SH-SY5Y (cell line): Measurements from ENCODE around the gene BRAT1.

ENCODE experiments used
- GATA2 ChIP-seq: IDR thresholded peaks from 2 replicates; pipeline ENCODE4 v1.6.1; 2011; ENCODE audit warnings: mild to moderate bottlenecking, low read depth, low read length
- GATA3 ChIP-seq: IDR thresholded peaks from 2 replicates; pipeline ENCODE4 v1.6.1; 2011; ENCODE audit warnings: low read depth, mild to moderate bottlenecking, low read length, moderate library complexity

The BRAT1 gene

DNA sequence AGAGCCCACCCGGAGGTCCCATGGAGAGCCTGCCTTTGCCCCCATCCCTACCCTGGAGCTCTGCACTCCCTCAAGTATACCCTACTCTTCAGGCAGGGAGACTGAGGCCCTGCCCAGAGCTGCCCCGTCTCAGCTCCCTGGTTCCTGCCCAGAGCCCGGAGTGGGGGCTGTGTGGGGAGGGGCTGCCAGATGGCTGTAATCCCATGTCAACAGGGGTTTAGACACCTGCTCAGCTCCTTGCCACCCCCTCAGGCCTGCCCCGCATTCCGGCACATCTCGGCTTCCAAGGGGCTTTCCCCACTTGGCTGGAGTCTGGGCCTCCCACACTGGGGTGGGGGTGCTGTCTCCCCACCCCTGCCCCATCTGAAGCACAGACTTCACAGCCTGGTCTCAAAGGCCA lies 56.6 kb downstream of the BRAT1 start:
- TF ChIP-seq GATA2 (no peak), GATA3 (no peak)

DNA sequence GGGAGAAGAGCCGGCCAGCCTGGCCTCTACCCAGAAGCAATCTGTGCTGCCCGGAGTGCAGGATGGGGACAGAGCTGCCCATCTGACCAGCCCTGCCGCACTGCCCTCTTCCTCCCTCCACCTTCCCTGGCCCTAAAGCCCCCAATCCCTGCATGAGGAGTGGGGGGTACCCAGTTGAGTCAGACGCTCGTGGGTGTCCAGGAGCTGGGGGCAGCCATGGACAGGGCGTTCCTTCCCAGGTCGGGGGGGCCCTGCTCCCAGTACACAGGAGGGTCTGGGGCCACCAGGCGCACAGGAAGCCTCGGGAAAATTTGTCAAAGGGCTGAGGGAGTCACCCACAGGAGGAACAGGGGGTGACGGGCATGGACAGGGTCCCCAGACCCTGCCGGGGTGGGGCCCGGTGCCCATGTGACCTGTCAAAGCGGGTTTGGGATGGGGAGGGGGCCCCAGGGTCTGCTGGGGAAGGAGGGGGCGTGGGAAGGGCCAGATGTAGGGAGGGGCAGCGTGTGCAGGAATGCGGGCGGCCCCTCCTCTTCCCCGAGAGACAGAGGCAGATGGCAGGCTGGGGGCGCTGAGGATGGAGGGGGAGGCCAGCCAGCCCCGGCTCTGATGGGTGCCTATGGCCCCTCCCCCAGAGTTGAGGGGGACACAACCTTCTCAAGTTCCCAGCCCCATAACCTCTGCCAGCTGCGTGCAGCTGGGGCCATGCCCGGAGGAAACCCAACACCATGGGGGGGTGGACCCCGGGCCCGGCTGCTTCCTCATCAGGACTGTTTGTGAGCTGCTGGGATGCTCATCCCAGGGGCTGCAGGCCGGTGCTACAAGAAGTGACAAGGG lies 57.6 kb downstream of the BRAT1 start:
- TF ChIP-seq GATA3 (no peak), GATA2 (no peak)

- TF ChIP-seq GATA3 (no peak), GATA2 (no peak)
Measured at GRCh38 chr7:2497065-2497464, 58.3 kb downstream of the BRAT1 start.

DNA sequence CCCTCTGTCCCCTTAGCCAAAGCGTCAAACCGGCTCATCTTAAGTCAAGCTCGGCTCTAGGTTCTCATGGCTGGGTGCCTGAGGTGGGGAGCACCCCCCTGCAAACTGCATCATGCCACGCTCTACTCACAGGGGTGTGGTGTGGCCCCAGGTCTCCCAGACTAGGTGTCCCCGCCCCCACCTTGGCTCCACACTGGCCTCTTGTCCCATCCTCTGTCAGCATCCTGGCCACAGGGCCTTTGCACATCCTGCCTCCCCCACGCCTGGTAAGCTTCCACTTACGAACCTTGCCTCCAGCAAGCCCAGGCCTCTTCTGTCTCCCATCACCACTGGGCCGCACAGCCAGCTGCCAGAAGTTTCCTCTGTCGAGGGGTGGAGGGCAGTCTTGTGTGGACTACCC lies 58.9 kb downstream of the BRAT1 start:
- no peak for TF ChIP-seq GATA2
- TF ChIP-seq GATA3: no peak

GRCh38 chr7:2495418-2496299 lies 59.7 kb downstream of the BRAT1 start:
- TF ChIP-seq GATA2 (no peak), GATA3 (no peak)

- TF ChIP-seq GATA3 (no peak), GATA2 (no peak)
Measured at GRCh38 chr7:2494191-2495130, 60.9 kb downstream of the BRAT1 start.

DNA sequence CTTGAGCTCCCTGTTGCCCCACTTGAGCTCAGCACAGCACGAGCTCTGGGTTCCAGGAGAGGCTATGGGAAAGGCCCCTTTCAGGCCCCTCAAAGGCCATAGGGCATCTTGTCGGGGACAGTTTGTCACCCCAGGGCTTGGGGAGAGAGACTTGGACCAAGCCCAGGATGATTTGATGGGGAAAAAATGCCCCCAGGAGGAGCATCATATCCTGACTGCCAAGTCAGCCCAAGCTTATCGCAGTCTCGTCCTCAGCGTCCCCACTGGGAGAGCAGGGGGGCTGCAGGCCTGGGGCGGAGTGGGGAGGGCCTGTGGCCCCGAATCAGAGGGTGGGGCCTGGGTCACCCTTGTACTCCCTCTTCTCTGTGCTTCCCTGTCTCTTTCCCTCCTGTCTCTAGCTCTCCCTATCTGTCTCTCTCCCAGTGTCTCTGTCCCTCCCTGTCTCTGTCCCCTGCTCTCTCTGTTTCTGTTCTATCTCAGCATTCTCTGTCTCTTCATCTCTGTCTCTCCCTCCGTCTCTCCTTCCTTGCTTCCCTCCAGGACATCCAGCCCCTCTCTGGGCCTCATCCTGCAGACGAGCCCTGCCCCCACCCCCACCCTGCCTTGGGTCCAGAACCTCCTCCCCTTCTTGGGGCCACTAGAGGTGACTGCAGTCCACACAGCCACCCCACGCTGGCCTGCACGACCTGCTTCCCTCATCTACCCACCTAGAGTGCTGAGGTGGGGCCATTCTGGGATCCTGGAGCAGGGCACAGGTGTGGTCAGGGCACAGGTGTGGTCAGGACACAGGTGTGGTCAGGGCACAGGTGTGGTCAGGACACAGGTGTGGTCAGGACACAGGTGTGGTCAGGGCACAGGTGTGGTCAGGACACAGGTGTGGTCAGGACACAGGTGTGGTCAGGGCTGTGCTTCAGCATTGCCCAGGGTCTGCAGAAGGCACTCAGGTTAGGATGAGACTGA lies 61.8 kb downstream of the BRAT1 start:
- TF ChIP-seq GATA3: no peak

DNA sequence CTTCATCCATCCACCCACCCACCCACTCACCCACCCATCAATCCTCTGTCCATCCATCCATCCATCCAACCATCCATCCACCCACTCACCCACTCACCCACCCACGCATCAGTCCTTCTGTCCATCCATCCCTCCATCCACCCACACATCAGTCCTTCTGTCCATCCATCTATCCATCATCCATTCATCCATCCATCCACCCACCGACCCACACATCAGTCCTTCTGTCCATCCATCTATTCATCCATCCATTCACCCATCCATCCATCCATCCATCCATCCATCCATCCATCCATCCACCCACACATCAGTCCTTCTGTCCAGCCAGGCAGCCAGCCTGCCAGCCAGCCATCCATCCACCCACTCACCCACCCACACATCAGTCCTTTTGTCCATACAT lies 63.3 kb downstream of the BRAT1 start:
- TF ChIP-seq GATA3: no peak
- no peak for TF ChIP-seq GATA2

DNA sequence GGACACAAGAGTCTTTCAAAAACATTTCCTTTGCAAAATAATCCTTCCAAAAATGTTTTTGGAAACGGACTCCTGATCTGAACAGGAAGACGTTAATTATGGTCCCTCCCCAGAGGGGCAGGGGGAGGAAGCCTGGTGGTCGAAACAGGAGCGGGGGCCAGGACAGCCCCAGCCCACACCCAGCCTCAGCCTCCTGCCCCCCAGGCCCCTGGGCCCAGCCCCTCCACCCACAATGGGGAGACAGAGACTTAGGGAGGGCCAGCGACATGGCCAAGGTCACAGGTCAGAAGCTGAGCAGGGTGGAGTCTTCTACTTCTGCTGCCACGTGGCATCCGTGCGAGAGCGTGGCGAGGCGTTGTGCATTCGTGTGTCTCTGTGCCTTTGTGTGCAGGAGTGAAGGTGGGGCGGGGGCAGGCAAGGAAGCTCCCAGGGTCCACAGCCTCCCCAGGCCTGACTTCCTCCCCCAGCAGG lies 65.1 kb downstream of the BRAT1 start:
- TF ChIP-seq GATA2: no peak
- TF ChIP-seq GATA3: no peak

DNA sequence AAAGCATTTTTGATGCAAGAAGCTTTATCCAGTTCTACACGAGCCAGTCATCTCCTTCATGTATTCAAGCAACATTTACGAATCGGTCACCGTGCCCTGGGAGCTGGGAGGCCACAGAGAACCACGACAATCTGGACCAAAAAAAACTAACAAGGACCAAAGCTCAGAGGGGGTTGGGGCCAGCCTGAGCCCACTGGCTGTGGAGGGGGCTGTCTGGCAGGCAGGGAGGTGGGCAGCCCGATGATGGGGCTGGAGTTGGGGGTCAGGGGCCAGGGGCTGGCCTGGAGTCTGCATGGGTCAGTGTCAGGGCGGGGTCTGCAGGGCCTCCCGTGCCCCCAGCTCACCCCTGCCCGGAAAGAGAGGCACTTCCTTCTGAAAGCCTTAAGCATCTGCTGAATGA lies 66.6 kb downstream of the BRAT1 start:
- TF ChIP-seq GATA3 (no peak), GATA2 (no peak)

DNA sequence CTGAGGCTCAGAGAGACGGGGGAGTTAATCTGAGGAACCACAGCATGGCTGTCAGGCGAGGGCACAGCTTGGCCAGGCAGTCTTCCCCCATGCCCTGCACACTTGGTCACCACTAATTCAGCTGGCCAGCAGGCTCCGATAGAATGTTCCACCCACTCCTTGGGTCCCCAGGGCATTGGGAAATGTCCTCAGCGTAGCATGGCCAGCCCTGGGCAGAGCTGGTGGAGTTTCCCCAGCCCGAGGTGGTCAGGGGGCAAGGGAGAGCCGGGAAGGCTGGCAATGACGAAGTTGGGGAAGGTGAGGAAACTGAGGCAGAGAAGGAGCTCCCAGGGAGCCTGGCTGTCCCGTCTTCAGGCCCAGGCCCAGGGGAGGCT lies 67.1 kb downstream of the BRAT1 start:
- TF ChIP-seq GATA3 (no peak), GATA2 (no peak)
